NCI-H1105 (cell line): Measurements from ENCODE around the gene ZRANB3.

Source experiments
- DNase-seq: peaks from one replicate; lab custom pipeline; 2025; lab: John Stamatoyannopoulos, UW

The ZRANB3 gene

DNA sequence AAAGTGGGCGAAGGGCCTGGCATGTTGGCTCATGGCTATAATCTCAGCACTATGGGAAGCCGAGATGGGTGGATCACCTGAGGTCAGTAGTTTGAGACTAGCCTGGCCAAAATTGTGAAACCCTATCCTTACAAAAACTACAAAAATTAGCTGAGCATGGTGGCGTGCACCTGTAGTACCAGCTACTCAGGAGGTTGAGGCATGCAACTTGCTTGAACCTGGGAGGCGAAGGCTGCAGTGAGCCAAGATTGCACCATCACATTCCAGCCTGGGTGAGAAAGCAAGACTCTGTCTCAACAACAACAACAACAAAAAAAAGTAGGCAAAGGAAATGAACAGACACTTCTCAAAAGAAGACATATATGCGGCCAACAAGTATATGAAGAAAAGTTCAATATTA, 282.4 kb downstream of the ZRANB3 start:
- DNase-seq = no peak

DNA sequence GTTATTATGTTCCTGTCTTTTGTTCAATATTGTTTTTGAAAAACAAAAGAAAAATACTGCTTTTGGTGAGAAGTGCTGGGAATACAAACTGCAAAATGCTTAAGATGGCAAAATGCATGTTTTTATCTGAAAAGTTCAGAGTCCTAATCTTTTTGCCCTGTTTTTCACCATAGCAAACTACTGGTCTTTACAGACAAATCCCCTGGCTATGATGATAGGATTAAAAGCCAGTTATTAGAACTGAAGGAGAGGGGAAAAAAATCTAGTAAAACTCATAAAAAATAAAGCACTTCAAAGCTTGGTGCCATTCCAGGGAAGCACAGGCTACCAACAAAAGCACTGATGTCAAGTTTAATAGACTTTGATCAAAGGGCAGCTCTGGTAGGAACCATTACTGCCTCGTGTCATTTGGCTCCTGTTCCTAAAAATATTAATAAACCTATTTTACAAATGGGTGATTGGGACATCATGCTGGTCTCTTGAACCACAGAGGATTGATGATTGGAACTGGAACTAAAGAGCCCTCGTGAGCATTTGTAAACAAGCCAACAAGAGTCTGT, 284.2 kb downstream of the ZRANB3 start:
- DNase-seq = no peak

- no peak for DNase-seq
These were observed 285.9 kb downstream of the ZRANB3 start for GRCh38 chr2:135245071-135245470.

- DNase-seq = no peak
These were observed 292.4 kb downstream of the ZRANB3 start for GRCh38 chr2:135238651-135239050.

- DNase-seq = no peak
These were observed 300.9 kb downstream of the ZRANB3 start for GRCh38 chr2:135230150-135230549.

DNA sequence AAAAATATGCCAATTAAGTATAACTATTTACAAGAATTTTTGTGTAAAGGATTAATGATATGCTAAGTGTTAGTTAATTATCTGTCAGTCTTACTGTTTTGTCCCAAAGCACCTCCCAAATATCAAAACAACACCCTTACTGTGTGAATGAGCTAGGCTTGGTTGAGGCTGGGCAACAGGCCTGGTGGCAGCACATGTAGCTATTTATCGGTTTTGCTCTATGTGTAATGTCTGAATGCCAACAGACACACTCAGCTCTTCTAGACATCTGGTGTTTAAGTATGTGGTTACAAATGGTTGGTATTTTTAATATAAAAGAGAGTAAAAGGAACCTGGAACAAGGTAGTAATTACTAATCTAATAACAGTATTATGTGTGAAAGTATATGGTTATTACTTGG, 303.6 kb downstream of the ZRANB3 start:
- DNase-seq = no peak

GRCh38 chr2:135226961-135227360, 304.1 kb downstream of the ZRANB3 start:
- no peak for DNase-seq

- no peak for DNase-seq
These were observed 305.2 kb downstream of the ZRANB3 start for GRCh38 chr2:135225781-135226180.

DNA sequence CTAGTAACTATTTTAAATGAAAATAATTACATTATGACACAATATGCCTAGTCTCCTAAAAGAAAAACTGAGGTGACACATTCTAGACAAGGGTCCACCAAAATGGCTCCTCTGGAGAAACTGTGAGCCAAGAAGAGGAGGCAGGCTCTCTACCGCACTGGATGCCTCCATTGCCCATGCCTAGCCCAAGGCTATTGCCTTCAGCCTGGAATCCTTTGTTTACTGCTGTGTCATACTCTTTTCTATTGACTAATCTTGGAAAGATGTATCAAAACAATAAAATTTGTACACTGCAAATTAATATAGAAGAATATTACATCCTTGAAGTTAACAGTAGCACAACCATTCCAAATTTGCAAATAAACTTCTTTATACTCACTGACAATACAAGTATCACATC, 311.8 kb downstream of the ZRANB3 start:
- no peak for DNase-seq

- DNase-seq = no peak
These were observed 312.6 kb downstream of the ZRANB3 start for GRCh38 chr2:135218426-135218825.

GRCh38 chr2:135212757-135213156, 318.3 kb downstream of the ZRANB3 start:
- DNase-seq = no peak

DNA sequence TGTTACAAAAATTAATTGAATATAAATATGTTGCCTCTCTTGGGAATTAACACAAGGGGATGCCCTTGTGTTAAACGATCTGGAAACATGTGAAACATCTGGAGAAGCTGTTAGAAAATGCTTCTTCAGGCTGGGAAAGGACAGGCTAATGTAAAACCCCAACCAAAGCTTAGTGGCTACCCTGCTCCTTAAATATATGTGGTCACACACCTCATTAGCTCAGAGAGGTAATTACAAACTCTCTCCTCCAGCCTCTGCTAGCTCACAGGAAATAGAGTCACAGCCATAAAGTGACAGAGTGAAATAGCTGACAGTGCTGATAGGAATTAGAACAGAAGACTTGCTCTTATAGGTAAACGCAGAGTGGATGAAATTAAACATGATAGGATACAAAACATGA, 323.0 kb downstream of the ZRANB3 start:
- no peak for DNase-seq

DNA sequence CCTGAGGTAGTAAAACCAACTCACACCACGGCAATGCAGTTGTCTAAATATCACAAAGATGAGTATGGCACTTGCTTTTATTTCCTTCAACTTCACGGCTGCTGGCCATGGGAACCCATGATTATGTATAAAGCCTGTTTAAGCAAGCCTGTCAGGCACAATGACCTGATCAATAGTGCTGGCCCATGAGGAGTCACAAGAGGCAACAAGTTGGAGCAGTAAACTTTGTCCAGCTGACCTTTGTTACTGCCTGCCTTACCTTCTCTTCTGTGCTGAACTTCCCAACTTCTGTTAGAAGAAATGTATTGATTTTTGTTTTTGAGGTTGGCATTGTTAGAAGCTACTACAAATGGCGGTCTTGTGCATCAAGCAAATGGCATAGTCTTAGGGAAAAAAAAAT, 327.1 kb downstream of the ZRANB3 start:
- DNase-seq = no peak

GRCh38 chr2:135202751-135203150, 328.3 kb downstream of the ZRANB3 start:
- DNase-seq = no peak

DNA sequence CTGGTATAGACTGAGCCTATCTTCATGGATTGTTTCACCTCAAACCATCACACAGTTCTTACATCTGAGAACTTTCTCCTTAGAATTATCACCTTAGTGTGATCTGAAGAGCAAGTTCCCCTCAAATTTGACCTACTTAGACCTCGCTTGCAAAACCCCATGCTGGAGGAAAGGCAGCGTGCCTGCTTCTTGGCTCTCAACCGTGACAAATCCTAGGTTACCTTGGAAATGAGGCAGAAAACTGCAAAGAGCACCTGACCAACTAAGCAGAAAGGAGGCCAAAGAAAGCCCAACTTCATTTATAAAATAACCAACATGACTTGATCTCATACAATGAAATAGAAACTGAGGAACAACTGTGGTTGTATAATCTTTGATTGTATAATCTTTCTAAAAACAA, 332.5 kb downstream of the ZRANB3 start:
- DNase-seq = no peak

GRCh38 chr2:135190799-135191198, 340.2 kb downstream of the ZRANB3 start:
- DNase-seq = no peak

DNA sequence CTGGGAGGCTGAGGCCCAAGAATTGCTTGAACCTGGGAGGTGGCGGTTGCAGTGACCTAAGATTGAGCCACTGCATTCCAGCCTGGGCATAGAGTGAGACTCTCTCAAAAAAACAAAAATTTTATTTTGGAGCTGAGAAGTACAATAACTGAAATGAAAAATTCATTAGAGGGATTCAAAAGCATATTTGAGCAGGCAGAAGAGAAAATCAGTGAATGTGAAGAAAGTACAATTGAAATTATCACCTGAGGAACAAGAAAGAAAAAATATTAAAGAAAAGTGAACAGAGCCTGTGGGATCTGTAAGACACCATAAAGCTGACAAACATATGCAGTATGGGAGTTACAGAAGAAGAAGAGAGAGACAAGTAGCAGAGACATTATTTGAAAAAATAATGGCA, 341.9 kb downstream of the ZRANB3 start:
- no peak for DNase-seq

DNA sequence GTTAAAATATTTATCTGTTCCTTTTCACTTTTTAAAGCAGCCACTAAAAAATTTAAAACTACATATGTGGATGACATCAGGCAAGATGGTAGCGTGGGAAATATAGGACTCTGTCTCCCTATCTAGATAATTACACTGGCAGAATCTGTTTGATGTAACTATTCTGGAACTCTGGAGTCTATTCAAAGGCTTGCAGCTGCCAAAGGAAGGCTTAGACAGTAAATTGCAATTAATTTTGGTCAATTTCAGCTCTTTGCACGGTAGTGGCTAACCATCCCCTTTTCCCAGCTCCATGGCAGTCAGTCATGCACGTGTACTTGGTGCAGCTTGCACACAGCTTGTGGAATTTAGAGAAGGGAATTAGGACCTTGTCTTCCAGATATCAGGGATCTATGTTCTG, 343.7 kb downstream of the ZRANB3 start:
- DNase-seq = no peak

GRCh38 chr2:135186054-135186453, 345.0 kb downstream of the ZRANB3 start:
- DNase-seq = no peak

GRCh38 chr2:135183822-135184221, 347.2 kb downstream of the ZRANB3 start:
- no peak for DNase-seq

DNA sequence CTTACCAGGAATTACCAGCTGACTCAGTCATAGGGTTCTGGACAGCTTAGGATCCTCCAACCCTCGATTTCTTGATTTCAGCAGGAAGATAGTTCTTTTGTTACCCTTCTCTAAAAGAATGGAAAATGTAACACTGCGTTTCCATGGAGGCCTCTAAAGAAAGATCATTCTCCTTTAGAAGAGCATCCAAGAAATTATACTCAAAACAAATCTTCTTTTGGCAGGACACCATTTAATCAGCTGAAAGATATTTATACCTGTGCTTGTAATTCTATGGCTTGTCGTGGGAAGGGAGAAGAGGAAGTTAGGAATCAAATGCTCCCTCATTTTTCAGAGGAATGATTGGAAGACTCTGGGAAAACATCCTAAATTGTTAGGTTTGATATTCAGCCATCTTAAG, 348.4 kb downstream of the ZRANB3 start:
- DNase-seq = no peak

- no peak for DNase-seq
These were observed 348.8 kb downstream of the ZRANB3 start for GRCh38 chr2:135182190-135182589.

- no peak for DNase-seq
These were observed 351.3 kb downstream of the ZRANB3 start for GRCh38 chr2:135179689-135180088.

DNA sequence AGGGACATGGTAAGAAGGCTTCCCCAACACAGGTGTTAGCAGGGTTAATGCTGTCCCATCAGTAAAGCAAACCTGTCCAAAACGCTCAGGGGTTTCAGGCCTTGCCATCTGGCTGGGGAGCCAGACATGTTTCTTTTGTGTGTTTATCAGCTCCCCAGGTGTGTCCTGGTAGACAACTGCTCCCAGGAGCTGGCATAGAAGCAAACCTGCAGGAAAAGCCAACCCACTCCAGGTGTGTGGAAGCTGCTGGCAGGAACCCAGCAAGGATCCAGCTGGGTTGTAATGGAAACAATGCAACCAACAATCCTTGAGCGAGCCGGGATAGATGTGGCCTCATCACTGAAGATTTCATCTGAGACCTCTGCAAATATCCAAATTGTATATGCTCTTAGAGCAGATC, 355.8 kb downstream of the ZRANB3 start:
- peak; percentile 72 for DNase-seq

DNA sequence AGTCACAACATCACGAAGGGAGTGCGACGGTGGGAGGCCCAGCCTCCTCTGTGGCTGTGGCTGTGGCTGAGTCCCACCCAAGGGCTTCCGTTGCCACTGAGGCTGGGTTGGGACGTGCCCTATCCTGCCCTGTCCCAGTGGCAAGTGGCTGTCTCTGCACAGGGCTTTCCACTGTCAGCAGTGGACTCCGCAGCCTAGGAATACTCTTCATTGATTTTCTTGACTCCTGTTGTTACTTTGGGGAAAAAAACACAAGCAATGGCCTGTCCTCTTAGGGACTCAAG, 356.3 kb downstream of the ZRANB3 start:
- no peak for DNase-seq
